Left colon (tissue), 2 donors: Measurements from ENCODE around the gene GPX6. TPM values are rescaled to one million over a fixed set of nuclear protein-coding genes. Genes with fewer than 3 reads are reported as not detected.
A peak's percentile ranks its signal among the peaks of the same experiment; 100 is the strongest.
"Not testable (repeated sequence)": the region's sequence is repeated elsewhere in the genome, so short reads cannot be mapped to it uniquely, and the experiment has no call there.

ENCODE experiments used
- ATAC-seq: fragments of 200-7000 bp; cut with Tn5 transposase; one replicate; pipeline ENCODE4 v1.9.1; 2020; ENCODE audit warnings: mild to moderate bottlenecking, moderate library complexity
- DNase-seq, 2 donors: peaks; one replicate each; pipeline ENCODE4 v3.0.0-alpha.2; 2020
- intact Hi-C, 2 donors: fragments of 100-400 bp; cut with DNase I in 1 of 2; cut with micrococcal nuclease in 1 of 2; formaldehyde crosslinking; loops; one replicate each; pipeline versions ENCODE4 v1.11.2 to v1.14.0; 2022; cut with DNase I, micrococcal nuclease
- total RNA-seq, 2 donors: library from RNA; stranded (reverse); fragmentation: NEBNext Ultra II Directional; extraction: Animal tissue kit (Norgen Biotek cat#: 25700); gene quantifications; one replicate each; pipeline ENCODE4 v1.2.1, GENCODE V29; 2021
- donor health status: DM: no; HTN: no; CAD: no.
- donor health status: DM: yes; HTN: yes; CAD: no.

Gene GPX6
- total RNA-seq, 2 donors from 2014 or later: not detected

DNA sequence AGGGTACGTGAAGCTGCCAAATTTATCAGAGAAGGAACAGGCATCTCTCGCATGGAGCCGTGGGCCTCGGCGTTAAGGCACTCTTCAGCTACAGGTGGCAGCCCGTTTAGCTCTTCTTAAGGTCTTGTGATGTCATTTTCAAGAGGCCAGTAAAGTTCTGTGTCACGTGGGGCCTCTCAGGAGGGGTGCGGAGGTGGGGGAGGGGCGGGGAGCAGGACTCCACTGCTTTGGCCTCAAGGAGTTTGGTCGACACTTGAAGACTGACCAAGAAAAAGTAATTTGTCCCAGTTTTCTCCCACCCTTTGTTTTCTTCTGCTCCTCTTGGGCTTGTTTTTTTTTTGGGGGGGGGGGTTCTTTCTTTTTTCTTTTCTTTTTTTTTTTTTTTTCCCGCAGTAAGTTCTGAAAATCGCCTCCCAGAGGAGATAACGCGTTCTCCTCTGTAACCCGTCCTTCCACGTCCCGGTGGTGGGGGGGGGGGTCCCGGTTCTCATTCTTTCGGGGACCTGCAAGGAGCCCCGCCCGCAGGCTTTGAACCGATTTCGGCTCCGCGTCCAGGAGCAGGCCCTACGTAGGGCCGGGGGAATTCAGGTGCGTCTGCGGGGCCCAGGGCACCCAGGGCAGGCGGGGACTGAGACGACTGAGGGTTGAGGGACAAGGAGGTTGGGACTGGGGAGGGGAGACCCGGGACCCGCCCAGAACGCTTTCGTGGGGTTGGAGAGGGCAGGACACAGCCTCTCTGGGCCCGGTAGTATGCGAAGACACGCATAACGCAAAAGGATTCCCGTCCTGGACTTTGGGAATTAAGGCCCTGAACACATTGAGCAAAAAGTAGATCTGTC is 26.0 kb downstream of the GPX6 start:
- DNase-seq: peak; percentile 52 to 54
- intact Hi-C loops: no loop called here
- peak; percentile 81 for ATAC-seq

DNA sequence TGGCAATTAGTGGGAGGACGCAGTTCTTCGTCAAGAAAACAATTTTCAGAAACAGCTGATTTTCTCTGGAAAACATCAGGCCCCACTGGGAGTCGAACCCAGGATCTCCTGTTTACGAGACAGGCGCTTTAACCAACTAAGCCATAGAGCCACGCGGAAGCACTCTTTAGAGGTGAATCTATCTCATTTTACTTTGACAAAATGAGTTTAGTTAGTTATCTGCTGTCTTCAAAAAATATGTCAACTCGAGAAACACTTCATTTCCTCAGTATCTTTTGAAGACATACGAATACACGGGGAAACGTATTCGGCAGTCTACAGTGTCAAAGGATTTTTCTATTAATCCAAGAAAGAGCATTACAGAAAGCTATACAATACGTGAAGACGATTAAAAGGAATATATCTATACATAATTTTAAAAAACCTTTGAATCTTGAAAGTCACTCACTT is 26.7 kb downstream of the GPX6 start:
- DNase-seq (no peak), ATAC-seq (no peak)
- intact Hi-C loops: no loop called here

DNA sequence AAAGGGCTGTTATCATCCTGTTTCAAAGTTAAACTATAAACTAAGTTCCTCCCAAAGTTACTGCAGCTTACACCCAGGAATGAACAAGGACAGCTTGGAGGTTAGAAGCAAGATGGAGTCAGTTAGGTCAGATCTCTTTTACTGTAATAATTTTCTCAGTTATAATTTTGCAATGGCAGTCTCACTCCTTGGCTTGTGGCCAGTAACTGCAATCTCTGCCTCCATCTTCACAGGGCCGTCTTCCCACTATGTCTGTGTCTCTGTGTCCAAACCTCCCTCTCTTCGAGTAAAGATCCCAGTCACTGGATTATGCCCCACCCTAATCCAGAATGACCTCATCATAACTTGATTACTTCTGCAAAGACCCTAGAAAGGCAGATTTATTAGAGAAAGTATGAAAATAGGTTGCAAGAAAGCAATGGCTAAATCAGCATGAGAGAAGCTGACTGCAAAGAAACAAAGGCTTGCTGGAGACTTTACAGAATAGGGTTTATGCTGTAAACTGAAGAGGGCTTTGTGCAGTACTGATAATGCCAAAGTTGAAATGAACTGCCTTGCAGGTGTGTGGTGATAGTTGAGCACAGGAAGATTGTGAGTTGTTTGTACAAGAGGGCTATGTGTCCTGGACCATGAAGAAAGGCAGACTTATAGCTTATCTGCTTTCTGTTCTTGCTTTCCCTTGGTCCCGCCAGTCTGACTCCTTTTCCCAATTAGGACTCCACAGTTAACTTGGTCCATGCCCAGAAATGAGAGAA is 28.4 kb downstream of the GPX6 start:
- intact Hi-C loops: no loop called here
- ATAC-seq (no peak), DNase-seq (no peak)

DNA sequence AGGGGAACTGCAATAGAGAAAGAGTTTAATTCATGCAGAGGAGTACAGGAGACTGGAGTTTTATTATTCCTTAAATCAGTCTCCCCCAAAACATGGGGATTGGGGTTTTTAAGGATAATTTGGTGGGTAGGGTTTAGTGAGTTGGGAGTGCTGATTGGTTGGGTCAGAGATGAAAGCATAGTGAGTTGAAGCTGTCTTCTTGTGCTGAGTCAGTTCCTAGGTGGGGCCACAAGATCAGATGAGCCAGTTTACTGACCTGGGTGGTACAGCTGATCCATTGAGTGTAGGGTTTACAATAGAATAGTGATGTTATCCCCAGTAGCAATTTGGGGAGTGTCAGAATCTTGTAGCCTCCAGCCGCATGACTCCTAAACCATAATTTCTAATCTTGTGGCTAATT is 29.1 kb downstream of the GPX6 start:
- ATAC-seq (no peak), DNase-seq (no peak)
- intact Hi-C loops: no loop called here

DNA sequence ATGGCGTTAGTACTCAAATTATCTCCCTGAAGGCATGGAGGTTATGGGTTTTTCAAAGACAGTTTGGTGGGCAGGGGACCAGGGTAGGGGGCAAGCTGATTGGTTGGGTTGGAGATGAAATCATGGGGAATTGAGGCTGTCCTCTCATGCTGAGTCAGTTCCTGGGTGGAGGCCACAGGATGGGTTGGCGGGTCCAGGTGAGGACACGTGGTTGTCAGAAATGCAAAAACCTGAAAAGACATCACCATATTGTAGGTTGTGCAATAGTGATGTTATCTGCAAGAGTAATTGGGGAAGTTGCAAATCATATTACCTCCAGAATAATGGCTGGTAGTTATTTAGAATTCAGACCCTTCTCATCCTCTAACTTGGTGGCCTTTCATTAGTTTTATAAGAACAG is 30.1 kb downstream of the GPX6 start:
- no peak for DNase-seq
- ATAC-seq: no peak
- intact Hi-C loops: no loop called here

DNA sequence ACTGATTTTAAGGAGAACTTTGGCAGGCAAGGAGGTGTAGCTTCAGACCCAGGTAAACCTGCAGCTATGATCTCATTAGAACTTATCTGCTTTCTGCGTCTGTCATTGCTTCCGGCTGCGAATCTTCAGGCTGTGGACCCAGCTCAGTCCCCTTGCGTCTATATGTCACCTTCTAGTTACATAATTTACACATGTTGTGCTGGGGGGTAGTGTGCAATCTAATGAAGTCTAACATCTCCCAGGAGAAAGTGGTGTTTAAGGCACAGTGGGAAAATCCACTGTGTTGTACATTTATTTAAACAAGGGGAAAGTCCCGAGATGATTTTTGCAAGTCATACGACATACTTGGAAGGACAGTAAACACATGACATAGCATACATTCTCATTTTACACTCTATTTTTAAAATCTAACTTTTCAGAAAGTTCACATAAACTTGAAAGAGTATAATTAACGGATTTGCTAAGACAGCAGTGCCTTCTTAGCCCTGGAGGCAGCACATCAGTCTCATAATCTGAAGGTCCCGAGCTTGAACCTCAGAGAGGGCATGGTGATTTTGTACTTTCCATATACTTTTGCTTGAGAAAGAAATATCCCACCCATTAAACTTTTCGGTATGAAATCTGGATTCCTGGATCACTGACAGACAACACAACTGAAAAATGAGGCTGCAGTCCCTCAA is 35.2 kb downstream of the GPX6 start:
- DNase-seq (no peak), ATAC-seq (no peak)
- intact Hi-C loops: no loop called here

DNA sequence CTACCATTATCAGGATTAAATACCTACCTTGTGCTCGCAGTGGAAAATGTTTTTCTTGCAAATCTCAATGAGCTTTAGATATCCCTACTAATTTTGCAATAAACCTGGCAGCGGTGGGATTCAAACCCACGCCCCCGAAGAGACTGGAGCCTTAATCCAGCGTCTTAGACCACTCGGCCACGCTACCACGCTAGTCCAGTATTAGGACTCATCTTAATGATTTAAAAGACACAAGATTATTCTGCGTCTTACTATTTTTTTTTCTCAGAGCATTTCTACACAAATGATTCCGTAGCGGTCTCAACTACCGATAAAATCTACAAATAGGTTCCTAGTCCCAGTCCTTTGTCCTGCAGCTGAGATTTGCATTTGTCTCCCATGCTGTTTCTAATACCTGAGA is 37.1 kb downstream of the GPX6 start:
- intact Hi-C loops: no loop called here
- DNase-seq (no peak), ATAC-seq (no peak)

DNA sequence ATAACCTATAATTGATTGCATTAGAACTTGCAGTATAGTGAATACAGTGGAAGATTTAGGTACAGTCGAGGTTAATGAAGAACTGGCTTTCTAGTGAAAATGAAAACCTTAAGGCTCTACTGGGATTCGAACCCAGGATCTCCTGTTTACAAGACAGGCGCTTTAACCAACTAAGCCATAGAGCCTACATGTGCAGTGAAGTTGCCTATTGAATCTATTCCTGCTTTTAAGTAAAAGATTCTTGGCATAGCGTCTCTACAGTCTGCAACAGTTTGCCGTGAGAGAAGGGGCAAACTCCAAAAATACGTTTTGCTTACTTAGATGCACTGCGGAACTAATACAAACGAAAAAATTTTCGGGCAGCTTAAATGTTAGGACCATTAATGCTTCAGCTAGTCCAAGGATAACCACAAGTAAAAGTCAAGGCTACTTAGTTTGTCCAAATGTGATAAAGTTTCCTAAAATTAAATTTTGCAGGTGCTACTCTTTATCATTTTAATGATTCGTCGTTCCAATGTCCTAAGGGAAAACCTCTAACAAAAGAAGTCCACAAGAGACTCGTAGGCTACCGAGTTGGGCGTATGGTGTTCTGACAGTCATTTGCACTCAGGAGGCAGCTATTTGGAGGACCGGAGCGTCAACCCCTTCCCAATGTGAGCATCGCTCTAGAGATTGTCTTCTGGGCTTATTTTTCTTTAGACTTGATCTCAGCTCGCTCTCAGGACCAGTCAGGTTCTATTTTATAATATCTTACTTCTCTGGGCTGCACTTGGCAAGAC is 41.0 kb downstream of the GPX6 start:
- intact Hi-C loops: no loop called here
- ATAC-seq (no peak), DNase-seq (no peak)

DNA sequence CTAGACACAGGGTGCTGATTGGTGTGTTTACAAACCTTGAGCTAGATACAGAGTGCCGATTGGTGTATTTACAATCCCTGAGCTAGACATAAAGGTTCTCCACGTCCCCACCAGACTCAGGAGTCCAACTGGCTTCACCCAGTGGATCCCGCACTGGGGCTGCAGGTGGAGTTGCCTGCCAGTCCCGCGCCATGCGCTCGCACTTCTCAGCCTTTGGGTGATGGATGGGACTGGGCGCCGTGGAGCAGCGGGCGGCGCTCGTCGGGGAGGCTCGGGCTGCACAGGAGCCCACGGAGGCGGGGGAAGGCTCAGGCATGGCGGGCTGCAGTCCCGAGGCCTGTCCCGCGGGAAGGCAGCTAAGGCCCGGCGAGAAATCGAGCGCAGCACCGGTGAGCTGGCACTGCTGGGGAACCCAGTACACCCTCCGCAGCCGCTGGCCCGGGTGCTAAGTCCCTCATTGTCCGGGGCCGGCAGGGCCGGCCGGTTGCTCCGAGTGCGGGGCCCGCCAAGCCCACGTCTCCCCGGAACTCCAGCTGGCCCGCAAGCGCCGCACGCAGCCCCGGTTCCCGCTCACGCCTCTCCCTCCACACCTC is 46.3 kb downstream of the GPX6 start:
- intact Hi-C loops, DNase-seq, ATAC-seq: not testable (repeated sequence)

DNA sequence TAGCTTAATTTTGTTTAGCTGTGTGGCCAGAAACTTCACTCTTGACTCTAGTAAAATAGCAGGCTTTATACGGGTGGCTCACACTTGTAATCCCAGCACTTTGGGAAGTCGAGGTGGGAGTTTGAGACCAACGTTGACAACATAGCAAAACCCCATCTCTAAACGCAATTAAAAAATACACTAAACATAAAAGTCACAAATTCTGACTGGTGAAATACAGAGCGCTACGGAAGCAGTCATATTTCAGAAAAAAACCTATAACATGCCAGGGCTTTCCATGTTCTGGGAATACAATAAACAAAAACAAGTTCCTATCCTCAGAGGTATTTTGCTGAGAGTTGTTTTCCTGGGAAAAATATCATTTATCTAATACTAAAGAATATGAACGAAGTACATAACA is 47.5 kb downstream of the GPX6 start:
- intact Hi-C loops: no loop called here
- DNase-seq (no peak), ATAC-seq (no peak)

DNA sequence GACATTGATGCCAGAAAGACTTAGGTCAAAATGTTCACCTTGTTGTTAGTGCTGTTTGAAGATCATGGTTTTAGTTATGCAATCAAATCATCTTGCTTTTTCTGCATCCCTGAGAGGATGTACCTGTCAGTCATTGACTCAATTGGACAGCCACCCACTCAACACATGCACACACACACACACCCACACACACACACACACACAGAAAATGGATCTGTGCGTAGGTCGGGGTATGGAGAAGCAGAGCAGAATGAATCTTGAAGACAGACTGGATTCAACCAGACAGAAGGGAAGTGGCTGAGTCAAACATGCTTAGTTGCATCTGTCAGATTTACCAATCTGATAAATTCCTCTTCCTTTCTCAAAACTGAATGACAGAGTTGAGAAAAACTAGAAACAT is 53.2 kb downstream of the GPX6 start:
- no peak for DNase-seq
- intact Hi-C loops: no loop called here
- ATAC-seq: no peak

DNA sequence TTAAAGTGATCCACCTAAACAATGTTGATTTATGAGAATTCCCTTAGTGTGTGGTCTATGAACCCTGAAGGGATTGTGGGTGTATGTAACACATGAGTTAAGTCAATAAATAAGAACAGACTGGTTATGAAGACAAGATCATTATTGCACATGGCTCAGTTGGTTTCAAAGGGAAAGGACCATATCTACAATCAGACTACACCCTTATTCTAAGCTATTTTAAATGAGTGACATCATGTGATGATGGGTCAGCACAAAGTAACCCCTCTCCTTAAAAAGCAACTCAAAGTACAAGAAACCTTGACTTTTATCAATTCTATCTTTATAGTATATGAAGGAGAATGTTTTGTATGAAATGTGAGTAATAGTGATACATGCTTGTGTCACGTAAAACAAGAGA is 57.0 kb downstream of the GPX6 start:
- no peak for ATAC-seq
- no peak for DNase-seq

More for the DNA sequence above, 57.0 kb downstream of the GPX6 start:
- intact Hi-C loops: no loop called here

Other genes with a start within 250 kb of the GPX6 start
- gene ZSCAN26, start 248.7 kb downstream of the GPX6 start, total RNA-seq: 1 to 10 TPM; 3.8 to 7.9 TPM
- 1 to 10 TPM; 1.4 to 1.5 TPM for gene PGBD1, start 234.2 kb downstream of the GPX6 start, total RNA-seq
- gene ZSCAN31, start 179.6 kb downstream of the GPX6 start, total RNA-seq: 10 to 100 TPM in 1 of 2 donors, 1 to 10 TPM in 1; 8.6 to 10.2 TPM
- gene ZKSCAN3, start 165.8 kb downstream of the GPX6 start, total RNA-seq: 1 to 10 TPM; 3.2 to 6.2 TPM
- 1 to 10 TPM; 4.9 to 5.1 TPM for gene ZSCAN12, start 116.0 kb downstream of the GPX6 start, total RNA-seq
- gene ZSCAN23, start 72.3 kb downstream of the GPX6 start, total RNA-seq: 1 to 10 TPM; 1.2 to 2.2 TPM
- gene GPX5, start 10.1 kb upstream of the GPX6 start, total RNA-seq: not detected